Midbrain (tissue), 1 donor: Measurements from ENCODE around the gene MAP3K12.
A peak's percentile ranks its signal among the peaks of the same experiment; 100 is the strongest.

Source experiments
- DNase-seq: peaks from one replicate; lab custom pipeline; 2025; lab: John Stamatoyannopoulos, UW

The MAP3K12 gene

DNA sequence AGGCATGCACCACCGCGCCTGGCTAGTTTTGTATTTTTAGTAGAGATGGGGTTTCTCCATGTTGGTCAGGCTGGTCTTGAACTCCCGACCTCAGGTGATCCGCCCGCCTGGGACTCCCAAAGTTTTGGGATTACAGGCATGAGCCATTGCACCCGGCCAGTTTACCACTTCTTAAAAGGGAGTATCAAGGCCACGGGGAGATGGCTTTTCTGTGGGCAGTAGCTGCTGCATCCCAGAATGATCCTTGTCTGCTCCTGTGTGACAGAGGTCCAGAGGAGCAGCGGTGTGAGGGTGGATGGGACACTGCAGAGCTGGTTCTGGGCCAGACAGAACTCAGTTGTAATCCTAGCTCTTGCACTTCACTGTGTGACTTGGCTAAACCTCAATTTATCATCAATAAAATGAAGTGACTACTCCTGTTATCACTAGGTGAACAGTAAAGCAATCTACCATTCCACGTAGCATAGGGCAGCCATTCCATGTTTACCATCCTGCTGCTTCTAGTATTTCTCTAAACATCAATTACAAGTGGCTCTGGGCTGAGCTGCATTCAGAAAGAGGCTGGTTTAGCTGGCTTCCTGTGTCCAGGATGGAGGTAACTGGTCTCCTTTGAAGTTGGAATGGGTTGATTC is 11.0 kb upstream of the MAP3K12 start:
- DNase-seq: no peak

DNA sequence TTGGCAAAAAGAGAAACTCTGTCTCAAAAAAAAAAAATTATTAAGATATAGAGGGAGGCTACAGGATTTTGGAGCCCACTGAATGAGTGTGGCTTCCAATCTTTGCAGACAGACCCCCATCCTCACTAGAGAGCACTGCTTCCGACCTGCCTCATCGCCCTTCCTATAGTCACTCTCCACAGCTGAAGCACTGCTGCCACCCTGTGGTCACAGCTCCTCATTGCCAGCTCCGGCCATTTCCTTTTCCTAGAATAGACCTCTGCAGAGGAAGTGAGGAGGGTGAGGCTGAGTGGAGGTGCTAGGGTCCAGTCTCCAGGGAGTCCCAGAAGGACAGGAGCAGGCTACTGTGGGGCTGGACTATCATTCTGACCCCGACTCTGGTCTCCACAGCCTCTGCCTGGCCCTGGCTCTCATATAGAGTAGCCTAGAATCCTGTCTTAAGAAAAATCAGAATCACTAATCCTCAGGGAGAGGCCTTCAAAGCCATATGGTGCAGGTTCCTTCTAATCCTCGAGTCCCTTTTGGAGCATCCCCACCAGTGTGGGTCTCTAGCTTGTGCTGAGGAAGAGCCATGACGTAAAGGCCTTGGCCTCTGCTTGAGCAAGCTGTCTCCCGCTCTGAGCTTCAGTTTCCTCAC is 9.4 kb upstream of the MAP3K12 start:
- DNase-seq: peak; percentile 84

DNA sequence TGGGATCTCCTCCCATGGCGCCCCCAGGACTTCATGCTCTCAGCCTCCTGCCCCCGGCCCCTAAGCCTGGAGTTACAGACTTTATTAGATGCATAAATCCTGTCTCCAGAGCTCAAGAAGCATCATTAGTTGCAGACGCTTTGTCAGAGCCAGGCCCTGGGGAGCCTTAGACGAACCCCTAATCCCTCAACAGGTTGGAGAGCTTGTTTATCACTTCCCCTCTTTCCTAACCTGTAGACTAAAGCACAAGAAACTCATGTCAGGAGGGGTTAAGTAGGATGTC is 8.3 kb upstream of the MAP3K12 start:
- no peak for DNase-seq

DNA sequence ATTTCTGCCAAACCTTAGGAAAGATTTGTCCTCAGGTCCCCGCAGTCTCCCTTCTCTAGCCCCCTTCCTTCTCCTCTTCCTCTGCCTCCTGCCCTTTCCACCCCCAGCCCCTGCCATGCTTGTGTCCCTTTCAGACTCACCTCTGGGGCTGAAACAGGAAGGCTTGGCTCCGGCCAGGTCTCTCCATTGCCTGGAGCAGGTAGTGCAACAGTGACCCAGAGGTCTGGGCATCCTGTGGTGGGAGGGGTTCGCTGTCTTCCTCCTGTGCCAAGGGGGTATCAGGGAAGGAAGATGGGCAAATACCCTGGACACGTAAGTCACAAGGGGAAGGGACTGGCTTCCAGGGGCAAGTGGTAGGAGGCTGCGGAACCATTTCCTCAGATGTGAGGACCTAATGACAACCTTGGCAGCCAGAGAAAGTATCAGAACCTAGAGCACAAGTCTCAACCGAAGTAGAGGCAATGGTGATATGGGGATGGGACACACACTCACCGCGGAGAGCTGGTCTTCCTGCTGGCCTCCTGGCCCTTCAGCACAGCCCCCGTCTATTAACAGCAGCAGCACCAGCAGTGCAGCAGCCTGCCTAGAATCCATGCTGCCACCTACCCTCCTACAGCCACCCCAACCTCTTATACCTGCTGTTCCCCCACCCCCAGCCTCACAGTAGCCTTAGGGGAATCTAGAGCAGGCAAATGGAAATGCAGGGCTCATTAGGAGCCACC is 7.8 kb upstream of the MAP3K12 start, which contains the start of gene NPFF:
Gene NPFF, minus strand, starts transcription at position 604 of the 722 bp plus-strand sequence. Its CDS starts 10 bp downstream, at position 594.
- DNase-seq: no peak

DNA sequence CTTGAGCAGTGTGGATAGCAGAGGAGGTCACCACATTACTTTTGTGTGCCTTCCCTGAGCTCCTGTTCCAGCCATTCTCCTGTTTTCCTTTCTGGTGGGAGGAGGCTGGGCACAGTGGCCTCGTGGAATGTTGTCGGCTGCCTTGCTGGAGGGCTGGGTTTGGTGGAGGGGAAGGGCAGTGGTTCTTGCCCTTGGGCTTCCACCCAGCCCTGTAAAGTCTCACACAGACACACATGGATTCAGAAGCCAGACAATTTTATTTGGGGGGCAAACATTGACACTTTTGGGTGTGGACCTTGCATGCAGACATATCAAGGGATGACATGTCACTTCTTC is 7.2 kb upstream of the MAP3K12 start:
- DNase-seq: no peak

DNA sequence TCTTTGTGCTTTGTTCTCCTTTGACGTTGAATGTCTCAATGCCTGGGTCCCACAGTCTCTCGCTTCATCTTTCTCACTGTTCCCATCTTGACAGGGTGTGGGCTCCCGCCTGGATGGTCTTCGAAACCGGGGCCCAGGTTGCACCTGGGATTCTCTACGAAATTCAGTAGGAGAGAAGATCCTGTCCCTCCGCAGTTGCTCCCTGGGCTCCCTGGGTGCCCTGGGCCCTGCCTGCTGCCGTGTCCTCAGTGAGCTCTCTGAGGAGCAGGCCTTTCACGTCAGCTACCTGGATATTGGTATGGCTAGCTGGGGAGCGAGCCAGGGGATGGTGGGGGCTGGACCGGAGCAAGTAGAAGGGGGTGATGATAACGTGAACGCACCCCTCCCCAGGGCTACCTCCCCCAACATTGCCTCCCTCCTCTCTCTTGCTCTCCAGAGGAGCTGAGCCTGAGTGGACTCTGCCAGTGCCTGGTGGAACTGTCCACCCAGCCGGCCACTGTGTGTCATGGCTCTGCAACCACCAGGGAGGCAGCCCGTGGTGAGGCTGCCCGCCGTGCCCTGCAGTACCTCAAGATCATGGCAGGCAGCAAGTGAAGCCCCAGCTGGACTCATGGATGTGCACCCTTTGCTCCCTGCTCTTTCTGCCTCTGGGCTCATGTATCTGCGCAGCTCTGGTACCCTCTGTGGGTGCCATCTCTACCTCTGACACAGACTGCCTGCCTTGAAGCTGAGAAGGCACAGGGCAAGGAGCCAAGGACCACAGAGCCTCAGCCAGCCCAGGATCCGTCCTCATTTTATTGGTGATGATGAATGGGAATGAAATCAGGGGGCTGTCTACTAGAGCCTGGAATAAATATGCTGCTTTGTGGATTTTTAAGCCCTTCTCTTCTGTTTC is 6.5 kb upstream of the MAP3K12 start:
- DNase-seq: no peak

DNA sequence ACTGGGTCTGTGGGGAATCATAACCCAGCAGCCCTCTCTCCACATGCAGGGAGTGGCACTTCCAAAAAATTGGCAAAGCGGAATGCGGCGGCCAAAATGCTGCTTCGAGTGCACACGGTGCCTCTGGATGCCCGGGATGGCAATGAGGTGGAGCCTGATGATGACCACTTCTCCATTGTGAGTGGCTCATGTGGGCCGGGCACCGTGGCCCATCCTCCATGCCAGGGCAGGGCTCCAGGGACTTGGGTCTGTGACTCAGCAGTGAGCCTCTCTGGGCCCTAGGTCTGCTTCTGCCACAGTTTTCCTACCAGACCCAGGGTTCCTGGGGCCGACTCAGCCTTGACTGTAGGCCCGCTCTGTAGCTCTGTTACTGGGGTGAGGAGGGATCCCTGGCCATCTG is 5.8 kb upstream of the MAP3K12 start:
- DNase-seq: no peak

DNA sequence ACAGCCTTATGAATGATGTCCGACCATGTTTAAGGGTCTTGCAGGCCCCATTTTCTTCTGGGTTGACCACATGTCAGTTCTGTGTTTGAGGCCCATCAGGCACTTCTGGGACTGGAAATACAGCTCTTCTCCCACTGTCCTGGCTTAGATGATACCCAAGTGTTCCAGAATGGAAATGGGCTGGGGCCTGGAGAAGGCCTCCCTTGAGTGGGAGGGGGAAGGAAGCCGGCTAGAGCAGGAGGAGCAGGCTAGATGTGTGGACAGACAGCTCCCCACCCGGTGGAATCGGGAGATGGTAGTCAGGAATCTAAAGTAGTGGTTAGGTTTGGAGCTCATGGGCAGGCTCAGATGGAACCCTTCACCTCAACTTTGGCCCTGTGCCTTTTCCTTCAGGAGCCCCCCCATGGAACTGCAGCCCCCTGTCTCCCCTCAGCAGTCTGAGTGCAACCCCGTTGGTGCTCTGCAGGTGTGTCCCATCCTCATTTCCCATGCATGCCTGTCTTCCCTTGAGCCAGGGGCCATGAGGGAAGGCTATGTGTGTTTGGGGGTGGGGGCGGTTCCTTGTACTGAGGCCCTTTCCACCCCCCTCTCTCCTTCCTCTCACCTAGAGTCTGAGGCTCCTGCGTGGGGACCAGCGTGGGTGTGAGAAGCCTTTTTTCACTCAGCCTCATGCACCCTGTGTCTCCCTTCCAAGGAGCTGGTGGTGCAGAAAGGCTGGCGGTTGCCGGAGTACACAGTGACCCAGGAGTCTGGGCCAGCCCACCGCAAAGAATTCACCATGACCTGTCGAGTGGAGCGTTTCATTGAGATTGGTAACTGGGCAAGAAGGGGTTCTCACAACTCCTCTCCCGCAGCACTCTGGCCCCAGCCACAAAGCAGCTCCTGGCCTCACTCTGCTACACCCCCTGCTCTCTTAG is 5.0 kb upstream of the MAP3K12 start:
- DNase-seq: no peak

DNA sequence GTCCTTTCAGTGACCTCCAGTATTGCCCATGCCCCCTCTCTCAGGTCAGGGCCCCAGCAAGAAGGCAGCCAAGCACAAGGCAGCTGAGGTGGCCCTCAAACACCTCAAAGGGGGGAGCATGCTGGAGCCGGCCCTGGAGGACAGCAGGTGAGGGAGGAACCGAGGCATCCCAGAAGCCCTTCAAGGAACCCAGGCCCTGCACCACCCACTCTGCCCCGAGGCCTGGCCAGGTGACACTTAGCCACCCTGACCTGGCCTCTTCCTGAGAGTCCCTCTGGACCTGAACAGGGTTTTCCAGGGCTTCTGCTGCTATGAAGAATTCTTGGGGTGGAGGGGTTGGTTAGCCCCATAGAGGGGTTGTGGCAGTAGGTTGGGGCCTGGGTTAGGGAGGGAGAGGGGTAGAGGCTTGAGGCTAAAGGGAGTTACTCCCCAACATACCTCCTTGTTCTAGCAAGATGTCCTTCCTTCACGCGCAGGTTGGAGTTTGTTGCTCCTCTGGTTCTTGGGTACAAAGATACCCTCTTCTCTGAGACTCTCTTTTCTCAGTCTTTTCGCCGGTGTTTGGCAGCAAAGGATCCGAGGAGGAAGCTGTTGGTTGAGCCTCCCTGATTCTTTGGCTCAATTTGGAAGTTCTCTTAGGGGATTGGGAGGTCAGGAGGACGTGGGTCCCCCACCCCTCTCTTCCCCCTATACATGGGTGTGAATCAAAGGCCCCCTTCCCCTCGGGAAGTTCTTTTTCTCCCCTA is 3.9 kb upstream of the MAP3K12 start:
- no peak for DNase-seq

DNA sequence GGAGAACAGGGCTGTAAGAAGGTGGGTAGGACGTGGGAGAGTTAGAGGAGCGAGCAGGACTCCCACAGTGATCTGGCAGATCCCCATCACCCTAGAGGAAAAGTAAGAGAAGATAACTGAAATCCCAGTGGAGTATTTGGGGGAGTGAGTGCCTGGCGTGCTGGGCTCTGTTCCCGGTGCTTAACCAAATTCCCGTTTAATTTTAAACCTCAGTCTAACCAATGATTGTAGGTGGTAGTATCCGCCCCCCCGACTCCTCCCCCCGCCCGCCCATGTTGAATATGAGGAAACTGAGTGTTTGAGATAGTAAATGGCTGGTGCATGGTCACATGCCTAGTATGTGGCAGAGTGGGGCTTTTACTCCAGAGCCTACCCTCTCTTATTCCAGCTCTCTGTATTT is 3.1 kb upstream of the MAP3K12 start:
- DNase-seq: no peak

DNA sequence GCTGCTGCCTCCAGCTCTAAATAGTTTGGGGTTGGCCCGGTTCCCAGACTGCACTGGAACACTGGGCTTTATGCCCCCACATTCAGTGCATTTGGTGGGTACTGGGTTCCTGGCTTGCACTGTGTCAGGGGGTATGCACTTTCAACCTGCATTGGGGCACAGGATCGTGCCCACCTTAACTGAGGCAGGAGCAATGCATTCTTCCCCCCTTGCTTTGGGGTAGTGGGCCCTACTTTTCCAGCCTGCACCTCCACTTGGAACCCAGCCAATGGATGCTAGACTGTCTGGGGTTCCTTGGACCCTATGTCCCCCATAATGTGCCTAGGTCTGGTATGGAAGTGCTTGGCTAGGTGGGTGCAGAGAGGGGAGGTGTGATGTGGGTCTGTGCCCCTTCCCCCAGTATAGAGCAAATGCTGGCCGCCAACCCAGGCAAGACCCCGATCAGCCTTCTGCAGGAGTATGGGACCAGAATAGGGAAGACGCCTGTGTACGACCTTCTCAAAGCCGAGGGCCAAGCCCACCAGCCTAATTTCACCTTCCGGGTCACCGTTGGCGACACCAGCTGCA is 2.4 kb upstream of the MAP3K12 start:
- no peak for DNase-seq

DNA sequence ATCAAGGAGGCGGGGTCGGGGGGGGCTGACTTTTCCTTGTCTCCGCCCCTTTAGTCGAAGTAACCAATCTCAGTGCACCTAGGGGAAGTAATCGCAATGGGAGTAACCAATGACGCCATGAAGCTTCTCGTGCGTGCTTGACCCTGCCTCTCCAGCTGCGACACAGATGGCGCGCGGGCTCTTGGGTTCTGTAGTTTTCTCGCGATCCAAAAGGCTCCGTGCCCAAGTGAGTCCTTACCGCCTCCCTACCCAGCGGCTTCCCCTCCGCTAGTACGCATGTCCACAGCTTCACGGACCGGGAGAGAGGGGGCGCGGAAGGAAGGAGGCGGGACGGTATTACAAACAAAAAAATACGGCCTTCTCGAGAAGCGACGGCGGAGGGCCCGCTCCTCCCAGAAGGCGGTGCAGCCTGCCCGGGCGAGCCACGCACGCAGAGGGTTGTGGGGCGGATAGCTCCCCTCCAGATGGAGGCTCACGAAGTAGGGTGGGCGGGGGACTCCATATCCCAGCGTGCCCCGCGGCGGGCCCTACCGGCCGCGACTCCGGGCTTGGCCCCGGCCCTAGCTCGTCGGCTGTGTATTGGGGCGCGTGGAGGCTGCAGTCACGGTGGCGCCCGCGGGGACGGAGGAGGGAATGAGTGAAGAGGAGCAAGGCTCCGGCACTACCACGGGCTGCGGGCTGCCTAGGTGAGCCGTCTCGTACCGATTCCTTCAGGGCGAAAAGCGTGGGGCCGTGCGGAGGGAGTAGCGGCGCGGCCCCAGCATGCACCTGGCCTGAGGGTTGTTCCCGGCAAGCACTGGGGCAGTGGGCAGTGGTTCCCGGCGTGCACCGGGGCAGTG is 1.7 kb upstream of the MAP3K12 start, which contains the start of gene TARBP2:
Gene TARBP2, plus strand, starts transcription at position 508 of the 839 bp plus-strand sequence. Its CDS starts 126 bp downstream, at position 634.
- DNase-seq: peak; percentile 100

DNA sequence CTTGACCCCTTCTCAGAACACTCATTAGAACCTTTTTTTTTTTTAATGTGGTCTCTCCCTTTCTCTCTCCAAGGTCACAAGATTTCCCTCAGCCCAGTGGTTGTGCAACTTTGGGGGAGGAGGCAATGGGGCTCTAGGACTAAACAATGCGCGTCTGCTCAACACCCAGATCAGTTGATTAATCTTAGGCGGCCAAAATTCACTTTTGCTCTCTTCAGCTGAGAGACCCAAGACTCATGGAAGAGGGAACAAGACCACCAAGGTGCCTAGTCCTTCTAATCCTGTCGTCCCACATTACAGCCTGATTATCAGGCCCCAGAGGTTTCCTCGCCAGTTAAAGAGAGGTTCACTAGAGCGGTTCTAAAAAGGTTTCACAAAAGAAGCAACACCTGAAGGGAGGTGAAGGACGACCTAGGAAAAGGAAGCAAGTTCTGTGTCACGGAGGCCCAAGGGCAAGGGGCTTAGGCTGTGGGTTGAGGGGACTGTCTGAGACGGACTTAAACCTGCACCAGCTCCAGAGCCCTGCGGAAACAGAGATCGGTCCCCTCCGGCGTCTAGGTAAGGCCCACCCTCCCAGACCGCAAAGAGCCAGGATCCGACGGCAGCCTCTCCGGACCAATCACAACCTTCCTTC is 1.0 kb upstream of the MAP3K12 start:
- DNase-seq: peak; percentile 67

DNA sequence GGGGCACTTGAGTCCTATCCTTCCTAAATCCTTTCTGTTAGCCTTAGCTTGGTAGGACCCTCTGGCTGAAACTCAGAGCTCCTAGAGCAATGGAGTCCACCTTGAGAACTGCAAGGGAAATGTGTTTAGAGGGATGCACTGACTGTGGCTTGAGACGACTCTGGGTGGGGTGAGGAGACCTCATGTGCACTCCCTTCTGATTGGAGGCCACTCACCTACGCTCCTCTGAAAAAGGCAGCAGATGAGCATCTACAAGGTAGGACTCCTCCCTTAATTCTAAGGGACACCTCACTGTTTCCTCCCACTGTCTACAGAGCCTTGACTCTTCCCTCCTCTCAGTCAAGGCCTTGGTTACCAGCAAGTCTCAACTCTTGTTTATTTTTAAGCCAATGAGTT is 1.0 kb downstream of the MAP3K12 start:
- no peak for DNase-seq

DNA sequence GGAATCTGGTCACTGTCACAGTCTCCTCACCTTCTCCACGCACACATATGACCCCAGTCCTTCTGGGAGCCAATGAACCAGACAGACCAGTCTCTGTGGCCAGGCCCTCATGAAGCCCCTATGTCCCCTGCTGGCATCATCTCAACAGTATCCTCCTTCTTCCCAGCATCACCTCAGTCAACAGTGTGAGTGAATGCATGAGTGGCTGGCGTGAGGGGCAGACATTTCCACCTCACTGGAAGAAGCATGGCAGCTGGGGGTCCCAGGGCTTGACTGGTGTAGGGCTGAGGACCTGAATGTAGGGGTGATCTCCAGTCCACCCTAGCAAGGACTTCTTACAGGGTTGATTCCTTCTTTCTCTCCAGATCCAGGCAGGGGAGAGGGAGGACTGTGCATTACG is 1.8 kb downstream of the MAP3K12 start:
- DNase-seq: no peak

DNA sequence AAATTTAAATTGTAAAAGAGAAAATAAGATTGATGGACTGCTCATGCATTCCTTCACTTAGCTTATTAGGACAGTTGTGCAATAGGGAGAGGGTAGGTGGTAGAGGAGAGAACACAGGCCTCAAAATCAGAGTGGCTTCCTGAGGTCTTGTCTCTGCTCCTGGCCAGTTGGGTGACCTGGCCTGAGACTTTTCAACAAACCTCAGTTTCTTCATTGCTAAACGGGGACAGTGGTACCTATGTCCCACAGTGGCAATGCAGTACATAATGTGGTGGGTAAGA is 2.6 kb downstream of the MAP3K12 start:
- no peak for DNase-seq

DNA sequence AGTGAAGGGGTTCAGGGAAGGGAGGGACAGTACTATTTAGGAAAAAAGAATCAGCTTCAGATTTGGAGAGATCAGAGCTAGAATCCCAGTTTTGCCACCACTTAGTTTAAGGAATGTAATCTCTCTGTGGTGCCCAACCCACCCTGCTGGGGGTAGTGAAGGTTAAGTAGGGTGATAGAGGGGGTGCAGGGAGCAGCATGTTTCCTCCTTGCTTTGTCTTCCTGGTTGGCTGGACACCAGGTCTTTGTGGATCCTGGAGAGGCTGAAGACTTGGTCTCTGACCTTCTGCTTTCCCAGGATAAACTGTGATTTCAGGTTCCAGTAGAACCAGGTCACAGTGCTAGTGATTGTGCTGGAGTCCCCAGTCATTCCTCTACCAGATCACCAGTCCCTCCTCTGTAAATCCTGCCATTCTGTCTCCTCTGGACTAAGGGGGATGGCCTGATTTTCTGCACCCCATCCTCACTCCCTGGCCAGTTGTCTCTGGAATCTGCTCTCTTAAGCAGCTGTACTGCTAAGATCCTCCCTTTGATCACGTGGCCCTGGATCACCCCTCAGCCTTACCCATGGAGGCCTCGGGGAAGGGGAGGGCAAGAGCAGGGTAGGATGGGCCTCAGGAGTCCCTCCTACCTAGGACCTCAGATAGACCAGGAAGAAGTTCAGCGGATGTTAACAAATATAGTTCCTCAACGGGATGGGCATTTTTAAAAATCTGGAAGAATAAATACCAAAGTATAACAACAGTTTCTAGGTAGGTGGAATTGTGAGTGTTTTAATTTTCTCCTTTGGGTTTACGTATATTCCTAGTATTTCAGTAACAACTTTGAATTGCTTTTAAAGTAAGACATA is 3.1 kb downstream of the MAP3K12 start:
- DNase-seq: no peak
